Activated CD4-positive, CD25-positive, alpha-beta regulatory T cell treated with anti-CD3 and anti-CD28 coated beads, Interleukin-2, amount 50 U/mL, for 16 hours (primary cell): Measurements from ENCODE around the gene PKD2.
"Not testable (repeated sequence)": the region's sequence is repeated elsewhere in the genome, so short reads cannot be mapped to it uniquely, and the experiment has no call there.

Source experiments
- DNase-seq: peaks from one replicate; pipeline ENCODE4 v3.0.0-alpha.2; 2020; ENCODE audit warnings: low read depth, low spot score

The PKD2 gene

DNA sequence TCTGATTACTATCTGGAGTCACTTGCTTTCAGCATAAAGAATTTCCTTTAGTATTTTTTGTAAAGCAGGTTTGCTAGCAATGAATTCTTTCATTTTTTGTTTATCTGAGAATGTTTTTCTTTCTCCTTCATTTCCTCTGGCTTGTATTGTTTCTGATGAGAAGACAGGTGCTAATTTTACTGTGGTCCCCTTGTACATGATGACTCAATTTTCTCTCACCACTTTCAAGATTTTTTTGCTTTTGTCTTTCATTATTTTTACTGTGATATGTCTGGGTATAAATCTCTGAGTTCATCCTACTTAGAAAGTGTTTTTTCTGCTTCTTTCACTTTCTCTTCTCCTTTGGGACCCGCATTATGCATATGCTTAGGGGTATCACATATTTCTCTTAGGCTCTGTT lies 62.6 kb downstream of the PKD2 start:
- DNase-seq, result no peak

DNA sequence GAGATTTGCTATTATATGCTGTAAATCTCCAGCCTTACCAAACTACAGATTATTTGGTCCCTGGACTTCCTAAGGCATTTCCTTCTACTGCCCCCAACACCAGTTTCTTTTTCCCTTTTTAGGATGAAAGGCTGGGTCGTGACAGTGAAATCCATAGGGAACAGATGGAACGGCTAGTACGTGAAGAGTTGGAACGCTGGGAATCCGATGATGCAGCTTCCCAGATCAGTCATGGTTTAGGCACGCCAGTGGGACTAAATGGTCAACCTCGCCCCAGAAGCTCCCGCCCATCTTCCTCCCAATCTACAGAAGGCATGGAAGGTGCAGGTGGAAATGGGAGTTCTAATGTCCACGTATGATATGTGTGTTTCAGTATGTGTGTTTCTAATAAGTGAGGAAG lies 67.9 kb downstream of the PKD2 start:
- no peak for DNase-seq

DNA sequence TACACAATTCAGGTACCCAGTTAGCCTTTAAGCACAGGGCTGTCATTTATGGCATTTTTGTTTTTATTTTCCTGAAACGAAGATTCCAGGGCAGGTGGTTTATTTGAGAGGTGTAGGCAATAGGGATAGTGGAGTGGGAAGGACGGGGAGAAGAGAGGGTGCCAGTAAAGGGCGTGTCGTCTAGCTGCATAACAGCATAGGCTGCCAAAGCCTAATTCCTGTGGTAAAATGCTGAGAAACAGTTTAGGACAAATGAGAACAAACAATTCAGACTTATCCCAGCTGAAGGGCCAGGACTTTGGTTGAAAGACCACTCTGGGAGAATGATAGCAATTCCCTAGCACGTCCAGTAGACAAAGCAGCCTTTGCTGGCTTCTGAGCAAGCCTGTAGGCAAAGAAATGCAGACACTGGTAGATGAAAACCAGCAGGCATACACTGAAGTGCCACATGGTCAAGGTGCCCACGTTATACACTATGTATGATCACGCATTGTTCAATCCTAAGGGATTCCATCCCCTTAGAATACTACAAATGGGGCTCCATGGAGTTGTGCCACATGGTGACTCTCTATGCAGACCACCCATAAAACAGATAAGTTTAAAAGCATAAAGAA lies 70.6 kb downstream of the PKD2 start:
- no peak for DNase-seq

DNA sequence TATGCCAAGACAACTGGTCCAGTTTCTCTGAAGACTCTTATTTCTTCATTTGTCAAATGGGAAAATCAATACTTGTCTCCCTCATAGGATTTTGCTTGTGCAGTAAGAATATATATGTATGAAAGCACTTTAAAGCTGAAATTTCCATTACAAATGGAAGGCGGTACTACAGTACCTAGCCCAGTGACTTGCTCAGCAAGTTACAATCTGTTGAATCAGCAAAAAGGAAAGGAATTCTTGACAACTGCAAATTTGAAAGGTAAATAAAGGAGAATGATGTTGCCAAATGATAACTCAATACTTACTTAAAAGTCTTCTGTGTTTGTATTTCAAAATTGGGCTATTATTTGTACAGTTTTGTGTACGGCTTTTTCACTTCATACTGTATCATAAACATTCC lies 71.1 kb downstream of the PKD2 start:
- DNase-seq, result no peak

DNA sequence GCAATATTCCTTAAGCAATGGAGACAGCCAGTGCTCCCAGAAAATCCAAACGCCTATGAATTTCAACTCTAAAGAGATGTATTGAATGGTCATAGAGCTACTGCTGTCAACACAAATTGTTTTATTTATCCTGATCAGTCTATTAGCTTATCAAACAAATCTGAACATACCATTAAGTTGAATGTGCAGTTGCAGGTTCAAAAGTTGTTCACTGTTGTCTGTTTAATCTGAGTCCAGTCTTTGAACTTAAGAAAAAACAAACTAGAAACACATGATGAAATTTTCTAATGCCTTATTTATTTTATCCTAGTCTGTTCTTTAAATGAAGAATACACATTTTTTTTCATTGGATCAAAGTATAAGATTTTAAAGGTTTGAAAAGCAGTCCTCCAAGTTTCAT lies 73.2 kb downstream of the PKD2 start:
- DNase-seq, result no peak

DNA sequence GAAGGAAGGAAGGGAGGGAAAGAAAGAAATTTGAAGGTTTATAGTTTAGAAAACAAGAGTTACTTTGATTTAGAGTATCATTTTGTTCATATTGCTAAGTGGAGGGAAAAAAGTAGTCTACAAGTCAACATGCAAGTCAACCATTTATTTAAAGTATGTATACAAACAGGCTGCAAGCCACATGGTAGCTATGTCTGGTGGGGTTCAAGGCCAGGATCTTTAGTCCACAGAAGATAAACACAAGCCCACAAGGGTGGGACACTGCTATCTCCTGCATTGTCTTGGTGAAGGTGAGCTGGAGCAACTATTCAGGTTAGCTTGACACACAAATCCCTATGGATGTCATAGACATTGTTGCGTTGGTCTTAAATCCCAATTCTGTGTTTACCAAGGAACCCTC lies 79.6 kb downstream of the PKD2 start:
- no peak for DNase-seq

DNA sequence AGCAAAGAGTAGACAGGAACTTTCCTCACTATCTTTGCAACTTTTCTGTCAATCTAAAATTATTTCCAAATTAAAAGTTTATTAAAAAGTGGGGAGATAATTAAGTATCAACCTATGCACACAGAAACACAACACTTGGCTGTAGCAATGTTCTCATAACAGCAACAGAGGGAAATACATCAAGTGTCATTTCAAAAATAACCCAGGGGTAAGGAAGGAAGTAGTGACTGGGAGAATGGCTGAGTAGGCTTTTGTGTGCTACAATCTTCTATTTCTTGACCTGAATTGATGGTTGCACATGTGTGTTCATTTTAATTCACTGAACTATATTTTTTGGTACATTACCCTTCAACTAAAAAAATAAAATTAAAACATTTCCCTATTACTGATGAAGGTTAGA lies 83.5 kb downstream of the PKD2 start:
- no peak for DNase-seq

DNA sequence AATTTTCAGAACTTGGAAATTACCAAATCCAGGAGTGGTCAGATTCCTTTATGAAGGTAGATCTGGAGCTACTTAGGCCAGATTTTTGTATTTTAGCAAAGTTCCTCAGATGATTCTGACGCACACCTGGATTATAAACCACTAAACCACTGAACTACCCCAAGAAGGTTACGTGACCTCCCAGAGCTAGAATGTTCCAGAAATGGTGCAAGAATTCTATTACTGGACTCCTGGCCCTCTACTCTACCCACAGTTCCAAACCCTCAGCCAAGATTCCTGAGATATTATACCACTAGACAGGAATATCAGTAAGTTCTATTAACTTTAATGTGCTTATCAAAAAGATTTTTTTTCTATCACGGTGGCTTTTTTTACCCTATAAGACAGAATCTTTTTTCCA lies 83.9 kb downstream of the PKD2 start:
- DNase-seq, result no peak

DNA sequence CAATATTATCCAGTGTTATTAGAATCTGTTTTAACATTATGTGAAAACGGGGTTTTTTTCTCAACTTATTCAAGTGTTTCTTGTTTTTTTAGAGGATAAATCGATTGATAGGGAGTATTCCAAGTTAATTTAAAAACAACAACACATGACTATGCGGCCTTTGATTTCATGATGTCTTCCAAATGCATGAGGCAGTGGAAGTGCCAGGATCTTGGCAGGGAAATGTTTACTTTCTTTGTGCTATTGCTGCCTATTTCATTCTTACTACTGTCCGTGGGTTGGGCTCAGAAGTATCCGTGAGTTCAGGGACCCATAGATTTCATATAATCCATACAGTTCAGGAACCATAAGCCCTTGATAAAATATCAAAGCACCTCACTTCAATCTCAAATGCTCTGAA lies 86.4 kb downstream of the PKD2 start:
- DNase-seq, result no peak

DNA sequence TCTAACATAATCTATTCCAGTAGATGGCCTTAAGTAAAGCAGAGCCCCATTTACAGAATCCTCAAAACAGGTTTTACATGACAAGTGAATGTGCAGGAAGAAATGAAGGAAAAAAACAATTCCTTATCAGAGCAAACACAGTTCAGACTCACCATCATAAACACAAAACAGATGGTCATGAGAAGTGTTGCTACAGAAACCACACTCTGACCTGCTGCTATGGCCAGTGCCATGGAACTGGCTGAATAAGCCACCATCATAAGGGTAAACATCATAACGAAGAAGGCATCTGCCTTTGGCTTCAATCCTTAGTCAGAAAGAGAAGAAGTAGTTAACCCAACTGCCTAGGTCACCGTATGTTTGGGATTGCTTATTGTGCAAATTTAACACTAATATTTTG lies 89.9 kb downstream of the PKD2 start:
- no peak for DNase-seq

DNA sequence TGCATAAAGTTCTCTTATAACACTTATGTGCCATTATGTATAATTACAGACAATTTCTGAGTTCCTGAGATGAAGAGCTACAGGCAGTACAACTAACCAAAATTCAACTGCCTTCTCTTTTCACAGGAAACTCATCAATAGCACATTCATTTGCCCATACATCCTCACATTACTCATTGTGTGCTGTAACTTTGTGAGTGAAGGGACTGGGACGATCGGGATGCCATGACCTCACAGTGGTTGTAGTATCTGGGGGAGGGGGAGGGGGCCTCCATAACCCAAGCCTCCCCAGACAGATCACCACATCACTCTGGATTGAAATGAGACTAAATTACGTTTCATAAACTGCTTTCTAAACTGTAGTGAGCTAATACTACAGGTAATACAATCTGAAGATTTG lies 90.3 kb downstream of the PKD2 start:
- DNase-seq, result no peak

DNA sequence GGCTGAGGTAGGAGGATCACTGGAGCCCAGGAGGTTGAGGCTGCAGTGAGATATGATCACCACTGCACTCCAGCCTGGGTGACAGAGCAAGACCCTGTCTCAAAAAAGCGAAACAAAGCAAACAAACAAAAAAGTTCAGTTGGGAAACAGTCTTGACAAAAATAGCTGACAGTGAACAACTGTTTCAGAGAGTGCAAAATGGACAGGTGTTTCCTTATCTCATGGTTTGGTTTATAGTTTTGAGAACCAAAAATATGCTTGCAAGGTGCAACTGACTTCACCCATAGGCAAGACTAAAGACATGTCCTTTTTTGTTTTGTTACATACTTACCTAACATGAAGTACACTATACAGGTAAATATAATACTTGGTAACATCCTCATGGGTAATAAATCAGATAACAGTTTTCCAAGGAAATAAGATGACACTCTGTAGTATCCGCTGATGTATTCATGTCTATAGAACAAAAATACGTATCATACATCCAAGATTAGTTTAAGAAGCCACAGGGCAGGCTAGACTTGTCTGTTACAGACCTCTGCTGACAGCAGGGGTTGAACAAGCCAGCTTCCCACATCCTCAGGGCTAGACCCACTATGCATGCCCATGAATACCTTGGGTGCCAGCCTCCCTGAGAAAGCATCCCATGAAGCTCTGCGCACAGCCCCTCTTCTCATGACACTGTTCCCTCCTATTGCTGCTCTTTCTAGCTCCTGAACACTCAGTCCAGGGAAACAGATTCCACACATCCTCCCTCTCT lies 91.7 kb downstream of the PKD2 start:
- DNase-seq, result no peak

DNA sequence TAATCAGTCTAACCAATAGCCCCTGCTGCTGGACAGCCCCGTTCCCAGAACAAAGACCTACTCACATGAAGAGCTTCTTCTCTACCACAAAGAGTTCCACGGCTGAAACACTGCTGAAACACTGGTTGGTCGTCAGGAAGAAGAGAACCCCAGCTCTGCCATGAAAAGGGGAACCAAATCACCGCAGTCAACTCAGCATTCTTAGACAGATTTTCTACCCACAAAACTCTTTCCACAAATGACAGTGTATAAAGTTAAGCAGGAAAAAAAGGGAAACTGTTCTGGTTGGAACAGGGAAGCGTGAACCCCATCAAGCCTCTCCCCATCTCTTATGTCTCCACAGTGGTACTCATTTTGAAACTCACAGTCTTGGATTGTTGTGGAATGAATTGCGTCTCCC lies 93.7 kb downstream of the PKD2 start:
- no peak for DNase-seq

DNA sequence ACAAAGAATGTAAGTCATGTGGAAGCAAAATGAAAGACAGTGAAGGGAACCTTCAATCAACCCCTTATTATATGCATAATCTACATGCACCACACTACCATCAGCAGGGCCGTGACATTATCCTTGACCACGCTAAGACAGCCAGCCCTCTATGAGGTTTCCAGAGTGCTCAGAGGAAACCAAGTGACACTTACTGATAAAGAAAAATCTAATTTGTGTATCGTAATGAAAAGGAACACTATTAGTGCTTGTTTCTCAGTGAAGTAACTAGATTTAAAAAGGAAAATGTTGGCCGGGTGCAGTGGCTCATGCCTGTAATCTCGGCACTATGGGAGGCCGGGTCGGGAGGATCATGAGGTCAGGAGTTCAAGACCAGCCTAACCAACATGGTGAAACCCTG lies 94.6 kb downstream of the PKD2 start:
- no peak for DNase-seq

DNA sequence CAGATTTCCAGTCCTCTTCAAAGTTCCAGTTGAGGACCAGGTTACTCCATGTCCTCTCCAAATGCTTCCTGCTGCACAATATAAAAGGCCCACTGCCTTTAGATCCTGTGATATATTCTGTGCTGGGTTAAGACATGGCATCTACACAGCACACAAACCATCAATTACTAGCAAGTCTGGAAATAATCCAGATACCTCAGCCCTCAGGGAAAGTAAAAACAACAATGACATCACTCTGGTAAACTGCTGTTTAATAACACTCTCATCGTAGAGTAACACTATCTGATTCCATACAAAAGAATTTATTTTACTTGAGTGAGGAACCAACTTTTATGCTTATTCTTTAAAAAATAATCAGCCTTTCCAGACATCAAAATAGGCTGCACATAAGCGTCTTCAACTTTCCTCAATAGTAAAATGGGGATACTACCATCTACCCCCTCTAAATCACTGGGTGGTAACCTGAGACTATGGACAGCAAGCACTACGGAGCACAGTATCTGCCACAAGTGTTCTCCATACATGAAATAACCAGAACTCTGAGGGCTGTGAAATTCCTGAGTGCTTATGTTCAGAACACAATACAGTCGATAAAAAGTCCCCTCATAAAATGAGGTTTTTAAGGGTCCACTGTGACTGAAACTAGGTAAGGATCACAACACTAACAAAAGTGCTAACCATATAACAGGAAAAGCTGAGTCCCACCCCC lies 97.6 kb downstream of the PKD2 start:
- no peak for DNase-seq

DNA sequence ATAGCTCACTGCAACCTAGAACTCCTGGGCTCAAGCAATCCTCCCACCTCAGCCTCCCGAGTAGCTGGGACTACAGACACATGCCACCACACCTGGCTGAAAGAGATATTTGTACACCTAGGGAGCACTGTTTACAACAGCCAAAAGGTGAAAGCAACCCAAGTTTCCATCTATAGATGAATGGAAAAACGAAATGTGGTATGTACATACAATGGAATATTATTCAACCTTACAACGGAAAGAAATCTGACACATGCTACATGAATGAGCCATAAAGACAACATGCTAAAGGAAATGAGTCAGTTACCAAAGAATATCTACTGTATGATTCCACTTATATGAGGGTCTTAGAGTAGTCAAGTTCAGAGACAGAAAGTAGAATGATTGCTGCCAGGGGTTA lies 98.8 kb downstream of the PKD2 start:
- DNase-seq, result no peak

DNA sequence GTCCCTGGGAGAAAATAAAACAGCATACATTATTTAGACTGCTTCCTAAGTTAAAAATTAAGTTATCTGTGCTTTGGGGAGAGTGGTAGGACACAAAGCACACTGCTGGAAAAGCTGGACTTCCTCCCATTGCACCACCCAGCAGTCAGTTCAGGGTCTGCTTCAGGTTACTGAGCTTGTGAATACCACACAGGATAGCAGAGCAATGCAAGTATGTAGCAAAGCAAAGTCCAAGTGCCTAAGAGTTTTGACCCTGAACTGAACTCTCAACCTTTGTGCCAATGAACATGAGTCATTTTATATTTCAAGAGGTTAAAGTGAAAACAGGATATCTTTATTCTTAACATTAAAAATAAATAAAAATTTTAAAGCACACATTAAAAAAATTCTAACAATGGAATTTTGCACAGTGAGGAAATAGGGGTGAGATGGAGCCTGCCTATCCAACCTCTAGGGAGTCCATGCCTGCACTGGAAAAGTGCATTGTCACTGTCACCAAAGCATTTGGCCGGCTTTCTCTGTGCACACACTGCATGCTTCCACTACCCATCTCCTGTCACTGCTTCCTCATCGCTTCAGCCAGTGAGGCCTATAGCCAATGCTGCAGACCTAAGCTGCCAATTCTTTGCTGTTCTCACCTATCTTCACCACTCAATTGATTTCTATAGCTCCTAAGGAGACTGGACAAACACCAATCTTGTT lies 100.1 kb downstream of the PKD2 start:
- no peak for DNase-seq

DNA sequence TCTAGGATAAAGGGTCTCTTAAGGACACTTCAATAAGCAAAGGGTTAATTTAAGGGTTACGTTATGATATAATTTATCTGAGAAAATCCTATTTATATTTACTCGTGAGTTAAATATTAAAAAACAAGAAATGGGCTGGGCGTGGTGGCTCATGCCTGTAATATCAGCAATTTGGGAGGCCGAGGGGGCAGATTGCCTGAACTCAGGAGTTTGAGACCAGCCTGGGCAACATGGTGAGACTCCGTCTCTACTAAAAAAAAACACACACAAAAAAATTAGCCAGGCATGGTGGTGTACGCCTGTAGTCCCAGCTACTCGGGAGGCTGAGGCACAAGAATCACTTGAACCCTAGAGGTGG lies 100.7 kb downstream of the PKD2 start:
- DNase-seq, result not testable (repeated sequence)

DNA sequence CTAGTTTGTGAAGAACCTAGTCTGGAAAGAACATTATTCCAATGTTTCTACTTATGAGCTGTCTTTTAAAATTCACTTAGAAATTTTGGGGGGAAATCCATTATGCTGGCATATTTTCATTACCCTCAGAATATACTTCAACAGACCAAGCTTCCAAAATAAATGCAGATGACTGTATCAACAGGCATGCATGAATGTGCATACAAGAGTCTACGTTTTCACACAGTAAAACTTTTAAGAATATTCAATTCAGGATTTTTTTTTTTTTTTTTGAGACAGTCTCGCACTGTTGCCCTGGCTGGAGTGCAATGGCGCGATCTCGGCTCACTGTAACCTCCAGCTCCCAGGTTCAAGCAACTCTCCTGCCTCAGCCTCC lies 101.3 kb downstream of the PKD2 start:
- DNase-seq, result no peak

DNA sequence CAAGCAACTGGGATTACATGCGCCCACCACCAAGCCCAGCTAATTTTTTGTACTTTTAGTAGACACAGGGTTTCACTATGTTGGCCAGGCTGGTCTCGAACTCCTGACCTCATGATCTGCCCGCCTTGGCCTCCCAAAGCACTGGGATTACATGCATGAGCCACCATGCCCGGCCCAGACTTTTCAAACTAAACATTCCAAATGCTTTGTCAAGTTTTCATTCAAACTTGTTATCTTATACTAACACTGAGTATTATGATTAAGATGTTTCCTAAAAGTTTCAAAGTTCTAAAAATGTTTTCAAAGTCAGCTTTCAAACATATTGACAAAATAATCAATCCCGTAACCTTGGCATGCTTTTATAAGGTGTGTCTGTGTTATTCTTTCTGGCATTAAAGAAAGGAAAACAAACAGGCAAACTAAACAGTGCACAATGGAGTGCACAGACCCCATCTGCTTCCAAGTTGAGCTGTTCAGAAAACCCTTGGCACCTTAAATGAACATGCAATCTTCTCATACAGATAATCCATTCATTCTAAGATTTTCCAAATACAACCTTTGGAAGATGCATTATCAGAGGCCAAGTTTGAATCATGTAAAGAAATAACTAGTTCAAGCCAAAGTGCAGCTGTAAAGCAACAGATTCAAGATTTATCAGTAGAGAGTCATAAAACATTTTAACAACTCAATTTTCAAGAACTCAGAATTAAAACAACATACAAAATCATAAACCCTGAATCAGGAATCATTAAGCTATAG lies 101.9 kb downstream of the PKD2 start:
- DNase-seq, result no peak

DNA sequence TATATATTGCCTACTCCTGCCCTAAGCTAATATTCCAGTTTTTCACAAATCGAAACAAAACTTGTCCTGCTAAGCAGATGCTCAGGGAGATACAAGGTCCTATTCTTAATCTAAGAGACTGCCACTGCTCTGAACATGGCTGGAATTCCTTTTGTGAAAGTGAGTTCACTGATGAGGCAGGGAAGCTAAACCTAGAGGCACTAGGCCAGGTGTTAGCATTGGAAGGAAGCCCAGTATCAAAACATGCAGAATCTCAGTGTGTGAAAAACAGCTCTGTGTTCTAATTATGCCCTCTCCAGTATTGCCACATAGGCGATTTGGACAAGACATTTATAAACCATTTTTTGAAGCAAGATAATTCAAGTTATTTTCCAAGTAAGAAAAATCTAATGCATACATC lies 103.4 kb downstream of the PKD2 start:
- DNase-seq, result no peak

DNA sequence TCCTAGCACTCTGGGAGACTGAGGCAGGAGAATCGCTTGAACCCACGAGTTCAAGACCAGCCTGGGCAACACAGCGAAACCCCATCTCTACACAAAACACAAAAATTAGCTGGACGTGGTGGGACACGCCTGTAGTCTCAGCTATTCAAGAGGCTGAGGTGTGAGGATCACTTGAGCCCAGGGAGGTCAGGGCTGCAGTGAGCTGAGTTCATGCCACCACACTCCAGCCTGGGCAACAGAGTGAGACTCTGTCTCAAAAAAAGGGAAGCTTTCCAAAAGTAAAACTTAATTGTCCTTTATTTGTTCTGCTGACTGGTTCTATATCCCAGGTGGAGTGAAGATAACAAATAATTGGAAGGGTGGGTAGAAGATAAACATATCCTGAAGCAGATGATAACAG lies 105.4 kb downstream of the PKD2 start:
- DNase-seq, result no peak
